SK-N-SH treated with all-trans-retinoic acid at 6 μM for 48 hours (cell line): ENCODE data around the gene HS1BP3.

ENCODE experiments used
- ATAC-seq: fragments of 200-7000 bp; cut with Tn5 transposase; 3 replicates; pipeline ENCODE4 v1.9.1; 2020; ENCODE audit warnings: mild to moderate bottlenecking, moderate library complexity
- ARNTL ChIP-seq: fragments of 450-650 bp; formaldehyde crosslinking; IDR thresholded peaks from 2 replicates; pipeline ENCODE4 v1.5.0; 2020; ENCODE audit warnings: low read depth, mild to moderate bottlenecking, moderate library complexity, borderline replicate concordance
- BACH2 ChIP-seq: fragments of 250-450 bp; sonication (Bioruptor Pico); IDR thresholded peaks from 2 replicates; pipeline ENCODE4 v1.9.0; 2021; ENCODE audit warnings: mild to moderate bottlenecking, borderline replicate concordance
- CSDC2 ChIP-seq: fragments of 250-450 bp; sonication (Bioruptor Pico); IDR thresholded peaks from 2 replicates; pipeline ENCODE4 v1.5.0; 2020; ENCODE audit warnings: mild to moderate bottlenecking, moderate library complexity
- ESRRG ChIP-seq: fragments of 250-450 bp; sonication (Bioruptor Pico); IDR thresholded peaks from 2 replicates; pipeline ENCODE4 v1.6.1; 2021; ENCODE audit warnings: mild to moderate bottlenecking
- GLIS3 ChIP-seq: fragments of 250-450 bp; sonication (Bioruptor Pico); IDR thresholded peaks from 2 replicates; pipeline ENCODE4 v1.5.0; 2020; ENCODE audit warnings: mild to moderate bottlenecking, moderate library complexity
- ISL1 ChIP-seq: fragments of 250-450 bp; sonication (Bioruptor Pico); IDR thresholded peaks from 2 replicates; pipeline ENCODE4 v2.1.2; 2022; ENCODE audit warnings: mild to moderate bottlenecking, moderate library complexity
- OSR1 ChIP-seq: fragments of 250-450 bp; sonication (Bioruptor Pico); IDR thresholded peaks from 2 replicates; pipeline ENCODE4 v1.8.0; 2022; ENCODE audit warnings: moderate library complexity, mild to moderate bottlenecking, inconsistent platforms
- PPARA ChIP-seq: fragments of 250-450 bp; sonication (Bioruptor Pico); IDR thresholded peaks from 2 replicates; pipeline ENCODE4 v1.5.0; 2020; ENCODE audit warnings: mild to moderate bottlenecking, borderline replicate concordance
- RARB ChIP-seq: fragments of 250-450 bp; sonication (Bioruptor Pico); IDR thresholded peaks from 2 replicates; pipeline ENCODE4 v1.8.0; 2021; ENCODE audit warnings: mild to moderate bottlenecking, moderate library complexity
- TCF4 ChIP-seq: fragments of 250-450 bp; sonication (Bioruptor Pico); IDR thresholded peaks from 2 replicates; pipeline ENCODE4 v1.8.0; 2021; ENCODE audit warnings: mild to moderate bottlenecking, moderate library complexity, borderline replicate concordance
- TOX ChIP-seq: fragments of 250-450 bp; sonication (Bioruptor Pico); IDR thresholded peaks from 2 replicates; pipeline ENCODE4 v1.8.0; 2021; ENCODE audit warnings: mild to moderate bottlenecking, moderate library complexity, borderline replicate concordance
- ZFP3 ChIP-seq: fragments of 250-450 bp; sonication (Bioruptor Pico); IDR thresholded peaks from 2 replicates; pipeline ENCODE4 v1.5.0; 2020; ENCODE audit warnings: mild to moderate bottlenecking, moderate library complexity
- ZFP30 ChIP-seq: fragments of 450-650 bp; formaldehyde crosslinking; IDR thresholded peaks from 2 replicates; pipeline ENCODE4 v1.5.0; 2022; ENCODE audit warnings: mild to moderate bottlenecking, moderate library complexity
- ZNF565 ChIP-seq: fragments of 450-650 bp; formaldehyde crosslinking; conservative IDR thresholded peaks from 2 replicates; pipeline ENCODE4 v1.5.0; 2020; ENCODE audit warnings: low read depth, mild to moderate bottlenecking, moderate library complexity
- ZNF70 ChIP-seq: fragments of 450-650 bp; formaldehyde crosslinking; IDR thresholded peaks from 2 replicates; pipeline ENCODE4 v1.5.0; 2020; ENCODE audit warnings: mild to moderate bottlenecking, moderate library complexity
- ZNF8 ChIP-seq: fragments of 450-650 bp; formaldehyde crosslinking; IDR thresholded peaks from 2 replicates; pipeline ENCODE4 v1.5.0; 2020; ENCODE audit warnings: mild to moderate bottlenecking, moderate library complexity
- TF ChIP-seq, protein P1 (sequence below): fragments of 250-450 bp; sonication (Bioruptor Pico); IDR thresholded peaks from 2 replicates; pipeline ENCODE4 v1.8.0; 2020; ENCODE audit warnings: mild to moderate bottlenecking, moderate library complexity, borderline replicate concordance
- TF ChIP-seq, protein P2 (sequence below): fragments of 250-450 bp; sonication (Bioruptor Pico); IDR thresholded peaks from 2 replicates; pipeline ENCODE4 v1.5.0; 2020; ENCODE audit warnings: mild to moderate bottlenecking, moderate library complexity
- TF ChIP-seq, protein P3 (sequence below): fragments of 250-450 bp; sonication (Bioruptor Pico); IDR thresholded peaks from 2 replicates; pipeline ENCODE4 v1.5.1; 2020; ENCODE audit warnings: low read depth, mild to moderate bottlenecking, moderate library complexity
- TF ChIP-seq, protein P4 (sequence below): fragments of 250-450 bp; sonication (Bioruptor Pico); IDR thresholded peaks from 2 replicates; pipeline ENCODE4 v1.8.0; 2021; ENCODE audit warnings: low read depth, mild to moderate bottlenecking, moderate library complexity, borderline replicate concordance

The HS1BP3 gene

DNA sequence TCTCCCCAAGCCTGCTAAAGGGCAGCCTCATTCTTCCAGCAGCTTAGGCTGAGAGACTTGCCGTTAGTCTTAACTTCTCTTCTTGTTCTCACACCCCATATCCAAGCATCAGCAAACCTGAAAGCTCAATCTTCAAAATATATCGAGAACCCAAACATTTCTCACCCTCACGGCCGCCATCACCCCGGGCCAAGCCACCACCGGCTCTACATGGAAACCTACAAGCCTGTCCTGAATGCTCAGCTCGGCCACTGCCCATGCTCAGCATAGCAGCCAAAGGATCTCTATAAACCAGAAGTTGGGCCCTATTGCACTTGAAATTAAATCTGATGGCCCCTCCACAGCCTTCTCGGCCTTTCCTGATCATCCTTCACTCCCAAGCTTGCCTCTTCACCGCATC, 2.1 kb downstream of the HS1BP3 start:
- no peak for ATAC-seq
- TF ChIP-seq GLIS3 (no peak), CSDC2 (CRISPR knock-in tag) (no peak), ESRRG (CRISPR knock-in tag) (no peak), ARNTL (CRISPR knock-in tag) (no peak), OSR1 (CRISPR knock-in tag) (no peak), TCF4 (CRISPR knock-in tag) (no peak)

DNA sequence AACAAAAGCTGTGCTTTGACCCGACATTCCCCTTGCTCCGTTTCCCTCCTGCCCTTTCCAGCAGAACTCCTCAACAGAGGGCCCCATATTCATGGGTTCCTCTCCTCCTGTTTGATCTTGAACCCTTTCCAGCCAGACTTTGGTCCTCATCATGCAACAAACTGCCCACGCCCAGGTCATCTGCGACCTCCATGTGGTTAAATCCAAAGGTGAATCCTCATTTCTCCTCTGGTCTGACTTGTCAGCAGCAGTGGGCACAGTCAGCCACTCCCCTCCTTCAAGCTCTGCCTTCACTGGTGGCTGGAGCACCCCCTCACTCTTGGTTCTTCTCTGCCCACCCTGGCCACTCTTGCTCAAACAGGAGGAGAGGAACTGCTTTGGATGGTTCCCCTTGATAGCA, 2.7 kb downstream of the HS1BP3 start:
- TF ChIP-seq ZNF70 (CRISPR knock-in tag) (no peak), ZNF8 (CRISPR knock-in tag) (no peak), TCF4 (CRISPR knock-in tag) (no peak), ESRRG (CRISPR knock-in tag) (no peak), PPARA (CRISPR knock-in tag) (no peak), ZFP30 (CRISPR knock-in tag) (no peak)
- TF ChIP-seq, protein P1, sequence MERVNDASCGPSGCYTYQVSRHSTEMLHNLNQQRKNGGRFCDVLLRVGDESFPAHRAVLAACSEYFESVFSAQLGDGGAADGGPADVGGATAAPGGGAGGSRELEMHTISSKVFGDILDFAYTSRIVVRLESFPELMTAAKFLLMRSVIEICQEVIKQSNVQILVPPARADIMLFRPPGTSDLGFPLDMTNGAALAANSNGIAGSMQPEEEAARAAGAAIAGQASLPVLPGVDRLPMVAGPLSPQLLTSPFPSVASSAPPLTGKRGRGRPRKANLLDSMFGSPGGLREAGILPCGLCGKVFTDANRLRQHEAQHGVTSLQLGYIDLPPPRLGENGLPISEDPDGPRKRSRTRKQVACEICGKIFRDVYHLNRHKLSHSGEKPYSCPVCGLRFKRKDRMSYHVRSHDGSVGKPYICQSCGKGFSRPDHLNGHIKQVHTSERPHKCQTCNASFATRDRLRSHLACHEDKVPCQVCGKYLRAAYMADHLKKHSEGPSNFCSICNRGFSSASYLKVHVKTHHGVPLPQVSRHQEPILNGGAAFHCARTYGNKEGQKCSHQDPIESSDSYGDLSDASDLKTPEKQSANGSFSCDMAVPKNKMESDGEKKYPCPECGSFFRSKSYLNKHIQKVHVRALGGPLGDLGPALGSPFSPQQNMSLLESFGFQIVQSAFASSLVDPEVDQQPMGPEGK (CRISPR knock-in tag) = no peak
- TF ChIP-seq, all 23 proteins: peak for 0
- no peak for ATAC-seq

DNA sequence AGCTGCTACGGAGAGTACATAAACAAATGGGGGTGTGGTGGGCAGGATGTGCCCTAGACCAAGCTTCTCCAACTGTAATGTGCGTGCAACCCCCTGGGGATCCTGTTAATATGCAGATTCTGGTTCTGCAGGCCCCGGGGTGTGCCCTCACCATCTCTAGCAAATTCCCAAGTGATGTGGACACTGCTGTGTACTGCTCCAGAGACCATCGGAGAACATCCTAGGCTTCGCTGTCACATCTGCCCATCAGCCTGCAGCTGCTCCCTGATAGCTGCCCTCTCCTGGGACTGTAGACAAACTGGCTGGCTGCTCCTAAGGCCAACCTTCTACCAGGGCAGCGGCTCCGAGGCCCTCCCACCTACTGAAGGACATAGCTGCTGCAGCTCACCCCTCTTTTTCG, 3.2 kb downstream of the HS1BP3 start:
- ATAC-seq = no peak
- TF ChIP-seq ZNF565 (CRISPR knock-in tag) (no peak), ISL1 (CRISPR knock-in tag) (no peak), BACH2 (CRISPR knock-in tag) (no peak), TCF4 (CRISPR knock-in tag) (no peak)
- TF ChIP-seq, protein P2, sequence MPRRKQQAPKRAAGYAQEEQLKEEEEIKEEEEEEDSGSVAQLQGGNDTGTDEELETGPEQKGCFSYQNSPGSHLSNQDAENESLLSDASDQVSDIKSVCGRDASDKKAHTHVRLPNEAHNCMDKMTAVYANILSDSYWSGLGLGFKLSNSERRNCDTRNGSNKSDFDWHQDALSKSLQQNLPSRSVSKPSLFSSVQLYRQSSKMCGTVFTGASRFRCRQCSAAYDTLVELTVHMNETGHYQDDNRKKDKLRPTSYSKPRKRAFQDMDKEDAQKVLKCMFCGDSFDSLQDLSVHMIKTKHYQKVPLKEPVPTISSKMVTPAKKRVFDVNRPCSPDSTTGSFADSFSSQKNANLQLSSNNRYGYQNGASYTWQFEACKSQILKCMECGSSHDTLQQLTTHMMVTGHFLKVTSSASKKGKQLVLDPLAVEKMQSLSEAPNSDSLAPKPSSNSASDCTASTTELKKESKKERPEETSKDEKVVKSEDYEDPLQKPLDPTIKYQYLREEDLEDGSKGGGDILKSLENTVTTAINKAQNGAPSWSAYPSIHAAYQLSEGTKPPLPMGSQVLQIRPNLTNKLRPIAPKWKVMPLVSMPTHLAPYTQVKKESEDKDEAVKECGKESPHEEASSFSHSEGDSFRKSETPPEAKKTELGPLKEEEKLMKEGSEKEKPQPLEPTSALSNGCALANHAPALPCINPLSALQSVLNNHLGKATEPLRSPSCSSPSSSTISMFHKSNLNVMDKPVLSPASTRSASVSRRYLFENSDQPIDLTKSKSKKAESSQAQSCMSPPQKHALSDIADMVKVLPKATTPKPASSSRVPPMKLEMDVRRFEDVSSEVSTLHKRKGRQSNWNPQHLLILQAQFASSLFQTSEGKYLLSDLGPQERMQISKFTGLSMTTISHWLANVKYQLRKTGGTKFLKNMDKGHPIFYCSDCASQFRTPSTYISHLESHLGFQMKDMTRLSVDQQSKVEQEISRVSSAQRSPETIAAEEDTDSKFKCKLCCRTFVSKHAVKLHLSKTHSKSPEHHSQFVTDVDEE (CRISPR knock-in tag) = no peak
- TF ChIP-seq, protein P3, sequence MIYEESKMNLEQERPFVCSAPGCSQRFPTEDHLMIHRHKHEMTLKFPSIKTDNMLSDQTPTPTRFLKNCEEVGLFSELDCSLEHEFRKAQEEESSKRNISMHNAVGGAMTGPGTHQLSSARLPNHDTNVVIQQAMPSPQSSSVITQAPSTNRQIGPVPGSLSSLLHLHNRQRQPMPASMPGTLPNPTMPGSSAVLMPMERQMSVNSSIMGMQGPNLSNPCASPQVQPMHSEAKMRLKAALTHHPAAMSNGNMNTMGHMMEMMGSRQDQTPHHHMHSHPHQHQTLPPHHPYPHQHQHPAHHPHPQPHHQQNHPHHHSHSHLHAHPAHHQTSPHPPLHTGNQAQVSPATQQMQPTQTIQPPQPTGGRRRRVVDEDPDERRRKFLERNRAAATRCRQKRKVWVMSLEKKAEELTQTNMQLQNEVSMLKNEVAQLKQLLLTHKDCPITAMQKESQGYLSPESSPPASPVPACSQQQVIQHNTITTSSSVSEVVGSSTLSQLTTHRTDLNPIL (CRISPR knock-in tag) = no peak

DNA sequence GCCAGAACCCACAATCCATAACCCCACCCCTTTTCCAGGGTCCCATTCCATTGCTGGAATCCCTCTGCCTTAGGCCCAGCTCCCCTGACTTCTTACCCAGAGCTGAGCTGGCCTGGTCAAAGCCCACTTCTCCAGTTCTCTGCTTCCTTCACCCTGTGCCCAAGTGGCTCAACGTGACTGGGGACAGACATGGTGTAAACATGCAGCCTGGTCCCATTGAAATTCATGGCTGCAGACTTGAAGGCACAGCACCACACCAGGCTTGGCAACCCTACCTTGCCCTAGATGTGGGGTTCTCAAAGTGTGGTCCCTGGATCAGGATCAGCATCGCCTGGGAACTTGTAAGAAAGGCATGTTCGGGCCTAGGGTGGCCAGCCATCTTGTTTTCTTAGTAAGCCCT, 3.7 kb downstream of the HS1BP3 start:
- ATAC-seq = no peak

More for the DNA sequence above, 3.7 kb downstream of the HS1BP3 start:
- TF ChIP-seq ZFP3 (CRISPR knock-in tag) (no peak), TOX (no peak), ESRRG (CRISPR knock-in tag) (no peak), ZNF8 (CRISPR knock-in tag) (no peak), ARNTL (CRISPR knock-in tag) (no peak), GLIS3 (no peak), TCF4 (CRISPR knock-in tag) (no peak), RARB (no peak), ZNF565 (CRISPR knock-in tag) (no peak), BACH2 (CRISPR knock-in tag) (no peak), ZNF70 (CRISPR knock-in tag) (no peak)
- TF ChIP-seq, protein P2 (CRISPR knock-in tag) = no peak
- TF ChIP-seq, protein P1 (CRISPR knock-in tag) = no peak
- TF ChIP-seq, protein P4, sequence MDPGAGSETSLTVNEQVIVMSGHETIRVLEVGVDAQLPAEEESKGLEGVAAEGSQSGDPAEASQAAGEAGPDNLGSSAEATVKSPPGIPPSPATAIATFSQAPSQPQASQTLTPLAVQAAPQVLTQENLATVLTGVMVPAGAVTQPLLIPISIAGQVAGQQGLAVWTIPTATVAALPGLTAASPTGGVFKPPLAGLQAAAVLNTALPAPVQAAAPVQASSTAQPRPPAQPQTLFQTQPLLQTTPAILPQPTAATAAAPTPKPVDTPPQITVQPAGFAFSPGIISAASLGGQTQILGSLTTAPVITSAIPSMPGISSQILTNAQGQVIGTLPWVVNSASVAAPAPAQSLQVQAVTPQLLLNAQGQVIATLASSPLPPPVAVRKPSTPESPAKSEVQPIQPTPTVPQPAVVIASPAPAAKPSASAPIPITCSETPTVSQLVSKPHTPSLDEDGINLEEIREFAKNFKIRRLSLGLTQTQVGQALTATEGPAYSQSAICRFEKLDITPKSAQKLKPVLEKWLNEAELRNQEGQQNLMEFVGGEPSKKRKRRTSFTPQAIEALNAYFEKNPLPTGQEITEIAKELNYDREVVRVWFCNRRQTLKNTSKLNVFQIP = no peak
